Measurements from ENCODE around the gene TFG.
"Not testable (repeated sequence)": the region's sequence is repeated elsewhere in the genome, so short reads cannot be mapped to it uniquely, and the experiment has no call there.

Gene TFG

DNA sequence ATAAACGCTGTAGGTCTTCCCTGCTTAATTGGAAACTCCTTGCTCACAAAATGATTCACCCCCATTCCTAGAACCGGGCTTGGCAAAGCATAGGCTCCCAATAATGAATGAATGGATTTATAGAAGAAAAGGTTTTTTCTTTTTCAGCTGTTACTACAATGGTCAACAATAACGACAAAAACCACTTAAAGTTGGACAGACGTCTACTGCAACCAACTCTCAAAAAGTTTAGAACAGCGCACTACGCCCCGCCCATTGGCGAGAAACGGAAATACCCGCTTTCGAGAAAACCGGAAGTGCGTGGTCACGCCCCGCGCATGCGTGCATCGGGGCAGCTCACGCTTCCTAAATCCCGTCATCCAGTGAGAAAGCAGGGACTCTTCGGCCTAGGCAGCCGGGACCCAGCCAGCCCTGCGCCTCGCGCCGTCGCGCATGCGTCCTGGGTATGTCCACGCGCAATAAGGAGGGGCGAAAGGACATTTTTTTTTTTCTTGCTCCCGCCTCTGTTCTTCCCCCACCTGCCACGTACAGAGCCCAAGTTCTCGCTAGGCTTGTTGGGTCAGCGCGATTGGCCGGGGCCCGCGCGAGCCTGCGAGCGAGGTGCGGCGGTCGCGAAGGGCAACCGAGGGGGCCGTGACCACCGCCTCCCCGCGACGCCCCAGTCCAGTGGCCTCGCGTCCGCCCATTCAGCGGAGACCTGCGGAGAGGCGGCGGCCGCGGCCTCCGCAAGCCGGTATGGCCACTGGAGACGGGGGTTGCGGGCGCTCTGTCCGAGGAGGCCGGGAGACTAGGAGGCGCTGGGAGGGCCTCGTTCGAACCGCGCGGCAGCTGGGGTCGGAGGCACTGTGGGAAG lies at the start of gene TFG:
Gene TFG (plus strand): TSS at position 506 of the 853 bp plus-strand sequence. CDS start 4,192 bp downstream, outside the sequence.
- peak; percentile 99 for FAIRE-seq
- peak; percentile 75 for DNase-seq (ENCODE audit: insufficient read length, low spot score)

DNA sequence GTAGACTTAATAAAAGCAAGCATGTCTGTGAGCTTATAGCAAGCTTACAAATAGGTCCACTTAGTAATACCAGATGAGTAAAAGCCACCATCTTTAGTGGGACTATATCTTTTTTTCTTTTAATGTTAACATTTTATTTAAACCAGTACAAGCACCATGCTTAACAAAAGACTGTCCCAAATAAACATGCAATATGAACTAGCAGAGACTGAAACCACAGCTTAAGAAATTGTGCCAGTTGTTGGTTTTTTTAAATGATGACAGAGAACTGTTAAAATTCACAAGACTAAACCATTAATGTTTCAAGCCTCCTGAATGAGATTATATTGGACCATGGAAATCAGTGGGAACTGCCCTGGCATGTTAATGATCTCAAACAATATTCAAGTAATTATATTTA lies 48.0 kb upstream of the TFG start:
- not testable (repeated sequence) for DNase-seq (ENCODE audit: insufficient read length, low spot score); FAIRE-seq

DNA sequence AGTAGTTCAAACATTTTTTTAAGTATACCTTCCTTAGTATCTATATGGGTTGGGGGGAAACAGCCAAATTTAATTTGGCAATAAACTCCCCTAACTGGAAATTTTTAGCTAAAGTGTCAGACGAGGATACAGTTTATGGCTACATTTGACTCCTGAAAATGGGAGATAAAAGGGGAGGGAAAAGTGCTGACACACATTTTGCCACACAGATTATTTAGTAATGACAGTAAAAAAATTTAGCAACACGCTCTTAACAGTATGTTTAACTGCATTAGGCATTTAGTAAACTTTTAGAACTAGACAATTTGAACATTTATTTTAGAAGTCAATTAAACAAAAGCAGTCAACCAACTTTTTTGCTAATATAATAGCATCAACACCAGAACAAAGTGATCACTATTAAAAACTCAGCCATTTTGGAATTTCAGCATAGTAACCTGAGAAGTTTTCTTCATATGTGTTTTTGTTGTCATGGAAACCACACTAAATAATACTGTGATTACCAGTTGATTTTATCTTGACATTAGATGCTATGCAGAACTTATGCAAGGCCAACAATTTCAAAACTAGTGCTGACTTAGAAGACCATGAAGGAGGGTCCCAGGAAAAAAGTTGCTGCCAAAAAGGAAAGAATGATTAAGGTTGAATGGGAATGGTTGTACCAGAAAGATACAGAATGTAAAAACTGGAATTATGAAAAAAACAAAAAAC lies 47.0 kb upstream of the TFG start:
- FAIRE-seq (no peak), DNase-seq (ENCODE audit: insufficient read length, low spot score) (no peak)

DNA sequence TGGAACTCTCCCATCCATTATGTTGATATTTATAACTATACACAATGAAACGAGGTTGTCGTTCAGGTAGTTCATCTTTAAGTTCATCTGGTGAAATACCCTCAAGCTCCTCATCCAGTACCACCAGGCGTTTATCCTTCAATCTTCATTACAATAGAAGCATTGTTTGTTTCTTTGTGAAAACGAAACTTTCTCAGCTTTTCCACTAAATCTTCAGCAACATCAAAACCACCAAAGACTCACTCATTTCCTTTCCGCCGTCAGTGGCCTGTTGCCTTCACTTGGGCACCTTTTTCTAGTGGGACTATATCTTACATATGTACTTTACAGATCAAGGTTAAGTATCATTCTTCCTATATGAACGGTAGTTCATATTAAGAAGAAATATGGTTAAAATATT lies 44.1 kb upstream of the TFG start:
- FAIRE-seq: peak; percentile 80
- no peak for DNase-seq (ENCODE audit: insufficient read length, low spot score)

DNA sequence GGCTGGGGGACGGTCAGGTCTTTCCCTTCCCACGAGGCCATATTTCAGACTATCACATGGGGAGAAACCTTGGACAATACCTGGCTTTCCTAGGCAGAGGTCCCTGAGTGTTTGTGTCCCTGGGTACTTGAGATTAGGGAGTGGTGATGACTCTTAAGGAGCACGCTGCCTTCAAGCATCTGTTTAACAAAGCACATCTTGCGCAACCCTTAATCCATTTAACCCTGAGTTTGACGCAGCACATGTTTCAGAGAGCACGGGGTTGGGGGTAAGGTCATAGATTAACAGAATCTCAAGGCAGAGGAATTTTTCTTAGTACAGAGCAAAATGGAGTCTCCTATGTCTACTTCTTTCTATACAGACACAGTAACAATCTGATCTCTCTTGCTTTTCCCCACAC lies 42.6 kb upstream of the TFG start:
- not testable (repeated sequence) for FAIRE-seq; DNase-seq (ENCODE audit: insufficient read length, low spot score)

DNA sequence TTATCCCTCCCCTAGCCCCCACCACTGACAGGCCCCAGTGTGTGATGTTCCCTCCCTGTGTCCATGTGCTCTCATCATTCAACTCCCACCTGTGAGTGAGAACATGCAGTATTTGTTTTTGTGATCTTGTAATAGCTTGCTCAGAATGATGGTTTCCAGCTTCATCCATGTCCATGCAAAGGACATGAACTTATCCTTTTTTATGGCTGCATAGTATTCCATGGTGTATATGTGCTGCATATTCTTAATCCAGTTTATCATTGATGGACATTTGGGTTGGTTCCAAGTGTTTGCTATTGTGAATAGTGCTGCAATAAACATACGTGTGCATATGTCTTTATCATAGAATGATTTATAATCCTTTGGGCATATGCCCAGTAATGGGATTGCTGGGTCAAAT lies 42.0 kb upstream of the TFG start:
- DNase-seq (ENCODE audit: insufficient read length, low spot score); FAIRE-seq: not testable (repeated sequence)

DNA sequence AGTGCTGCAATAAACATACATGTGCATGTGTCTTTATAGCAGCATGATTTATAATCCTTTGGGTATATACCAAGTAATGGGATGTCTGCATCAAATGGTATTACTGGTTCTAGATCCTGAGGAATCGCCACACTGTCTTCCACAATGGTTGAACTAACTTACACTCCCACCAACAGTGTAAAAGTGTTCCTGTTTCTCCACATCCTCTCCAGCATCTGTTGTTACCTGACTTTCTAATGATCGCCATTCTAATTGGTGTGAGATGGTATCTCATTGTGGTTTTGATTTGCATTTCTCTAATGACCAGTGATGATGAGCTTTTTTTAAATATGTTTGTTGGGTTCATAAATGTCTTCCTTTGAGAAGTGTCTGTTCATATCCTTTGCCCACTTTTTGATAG lies 38.3 kb upstream of the TFG start:
- not testable (repeated sequence) for DNase-seq (ENCODE audit: insufficient read length, low spot score); FAIRE-seq

DNA sequence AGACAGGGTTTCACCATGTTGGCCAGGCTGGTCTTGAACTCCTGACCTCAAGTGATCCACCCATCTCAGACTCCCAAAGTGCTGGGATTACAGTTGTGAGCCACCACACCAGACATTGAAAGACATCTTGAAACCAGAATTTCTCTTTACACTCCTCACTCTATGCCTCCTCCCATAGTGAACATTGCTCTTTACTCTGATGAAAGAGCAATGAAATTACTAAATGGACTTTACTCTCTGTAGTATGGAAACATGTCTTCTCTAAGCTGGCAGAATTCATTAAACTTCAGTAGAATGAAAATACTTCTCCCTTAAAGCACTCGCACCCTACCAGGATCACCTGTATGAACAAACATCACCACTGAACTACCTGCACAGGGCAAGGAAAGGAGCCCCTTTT lies 27.8 kb upstream of the TFG start:
- DNase-seq (ENCODE audit: insufficient read length, low spot score) (no peak), FAIRE-seq (no peak)

DNA sequence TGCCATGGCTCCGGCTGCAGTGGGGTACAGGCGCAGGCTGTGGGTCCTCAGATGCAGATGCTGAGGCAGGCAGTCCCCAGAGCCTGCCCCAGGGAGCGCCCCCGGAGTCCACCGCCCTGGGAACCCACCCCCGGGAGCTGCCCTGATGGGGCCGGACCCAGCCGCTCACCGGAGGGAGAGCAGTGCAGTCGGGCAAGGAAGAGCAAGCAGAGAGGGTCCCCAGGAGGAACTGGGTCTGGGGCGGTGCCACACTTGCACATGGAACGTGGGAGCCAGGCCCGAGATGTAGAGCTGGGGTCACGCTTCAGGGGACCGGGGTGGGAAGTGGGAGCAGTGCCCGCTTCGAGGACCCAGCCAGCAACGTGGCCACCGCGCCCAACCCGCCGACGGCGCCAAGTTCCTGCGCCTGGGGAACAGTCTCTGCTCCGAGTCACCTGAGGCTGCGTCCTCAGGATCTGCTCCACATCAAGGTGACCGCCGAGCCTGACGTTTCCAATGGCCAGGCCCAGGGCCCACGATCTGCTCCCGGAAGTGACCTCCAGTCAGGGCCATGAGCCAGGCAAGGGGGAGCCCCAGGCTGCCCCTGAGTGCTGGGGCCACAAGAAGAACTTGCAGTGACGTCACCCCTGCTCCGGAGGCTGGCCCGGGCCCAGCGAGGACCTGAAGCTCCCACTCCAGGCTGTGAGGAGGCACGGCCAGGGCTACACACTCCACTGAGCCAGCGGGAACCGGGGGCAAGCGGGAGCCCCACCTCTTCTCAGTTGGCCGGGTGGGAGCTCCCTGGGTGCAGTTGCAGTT lies 27.0 kb upstream of the TFG start:
- FAIRE-seq (no peak), DNase-seq (ENCODE audit: insufficient read length, low spot score) (no peak)

DNA sequence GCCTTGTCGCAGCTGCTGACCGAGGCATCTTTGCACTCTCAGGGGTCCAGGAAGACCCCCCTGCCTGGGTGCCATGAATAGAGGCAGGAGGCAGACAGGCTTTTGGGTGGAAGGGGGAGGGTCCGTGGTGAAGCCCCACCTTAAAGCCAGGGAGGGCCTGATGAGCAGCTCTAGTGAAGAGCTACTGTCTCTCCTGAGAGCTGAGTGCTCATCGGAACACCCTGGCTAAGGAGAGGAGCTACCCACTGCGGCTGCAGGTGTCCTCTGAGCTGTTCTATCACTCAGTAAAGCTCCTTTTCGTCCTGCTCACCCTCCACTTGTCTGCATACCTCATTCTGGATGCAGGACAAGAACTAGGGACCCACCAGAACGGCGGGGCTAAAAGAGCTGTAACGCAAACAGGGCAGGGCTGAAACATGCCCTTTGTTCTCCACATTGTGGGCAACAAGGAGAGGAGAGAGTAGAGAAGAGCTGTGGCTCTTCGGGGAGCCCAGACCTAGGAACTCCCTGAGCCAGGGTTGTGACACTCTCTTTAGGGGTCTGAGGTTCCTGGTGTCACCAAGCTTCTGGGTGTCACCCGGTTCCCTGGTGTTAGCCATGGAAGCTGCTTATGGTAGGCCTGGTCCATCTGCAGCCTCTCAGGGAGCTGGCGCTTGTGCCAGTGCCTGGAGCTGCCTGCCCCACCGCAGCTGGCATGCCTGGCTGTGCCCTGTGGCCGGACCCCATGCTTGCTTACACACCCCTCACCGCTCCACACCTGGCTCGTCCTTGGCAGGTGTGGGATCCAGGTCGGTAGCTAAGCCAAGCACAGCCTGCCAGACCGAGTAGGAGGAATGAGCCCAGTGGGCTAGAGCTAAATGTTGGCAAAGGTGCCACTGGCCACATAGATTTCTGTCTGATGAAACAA lies 26.2 kb upstream of the TFG start:
- FAIRE-seq (no peak), DNase-seq (ENCODE audit: insufficient read length, low spot score) (no peak)

DNA sequence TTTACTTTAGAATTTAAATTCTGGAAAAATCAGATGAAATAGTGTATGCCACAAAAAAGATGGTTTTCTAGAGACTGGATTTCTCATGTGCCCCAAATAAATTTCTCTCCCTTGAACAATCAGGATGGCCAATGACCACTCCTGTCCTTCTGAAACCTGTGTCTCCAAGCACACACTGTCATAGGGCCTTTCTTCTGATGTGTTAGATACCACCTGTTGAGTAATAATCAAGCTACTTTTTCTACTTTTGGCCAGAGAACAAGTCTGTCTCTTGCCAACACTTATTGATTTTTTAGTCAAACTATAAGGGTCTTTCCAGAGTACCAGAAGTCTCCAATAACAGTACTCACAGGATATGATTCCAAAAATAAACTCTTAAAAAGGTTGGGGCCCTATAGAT lies 16.1 kb upstream of the TFG start:
- DNase-seq (ENCODE audit: insufficient read length, low spot score) (no peak), FAIRE-seq (no peak)

DNA sequence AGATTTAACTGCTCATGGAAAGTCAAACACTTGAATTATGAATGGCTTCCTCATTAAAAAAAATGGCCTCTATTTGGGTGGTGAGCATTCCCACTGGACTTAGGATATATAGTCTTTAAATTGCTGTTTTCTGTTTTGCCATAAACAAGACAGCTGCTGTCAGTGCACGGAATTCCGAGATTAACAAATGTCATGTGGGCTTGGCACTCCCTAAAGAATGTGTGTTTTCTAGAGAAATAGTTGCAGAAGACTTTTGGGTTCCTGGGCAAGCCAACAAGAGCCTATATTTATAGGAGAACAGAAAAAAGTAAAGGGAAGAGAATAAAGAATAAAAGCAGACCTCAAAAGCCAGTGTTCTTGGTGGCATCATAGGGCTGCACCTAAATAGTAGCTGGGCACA lies 13.6 kb upstream of the TFG start:
- FAIRE-seq: no peak

DNA sequence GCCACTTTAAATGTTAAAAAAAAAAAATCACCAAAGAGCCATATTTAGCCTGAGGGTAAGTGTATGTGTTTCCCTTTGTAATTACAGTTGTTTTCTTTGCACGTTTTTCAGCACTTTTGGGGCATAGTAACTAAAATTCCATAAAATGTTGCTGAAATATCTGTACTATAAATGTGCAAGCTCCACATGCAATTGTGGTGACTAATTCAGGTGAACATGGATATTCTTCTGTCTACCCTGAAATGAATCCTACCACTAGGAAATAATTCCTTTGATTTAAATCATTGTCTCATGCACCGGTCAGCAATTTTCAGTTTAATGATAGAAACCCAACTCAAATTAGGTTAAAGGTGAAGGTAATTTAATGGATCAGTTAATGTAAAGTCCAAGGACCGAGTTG lies 13.1 kb upstream of the TFG start:
- DNase-seq (ENCODE audit: insufficient read length, low spot score): no peak
- FAIRE-seq: no peak

More for the DNA sequence above, 13.6 kb upstream of the TFG start:
- no peak for DNase-seq (ENCODE audit: insufficient read length, low spot score)

DNA sequence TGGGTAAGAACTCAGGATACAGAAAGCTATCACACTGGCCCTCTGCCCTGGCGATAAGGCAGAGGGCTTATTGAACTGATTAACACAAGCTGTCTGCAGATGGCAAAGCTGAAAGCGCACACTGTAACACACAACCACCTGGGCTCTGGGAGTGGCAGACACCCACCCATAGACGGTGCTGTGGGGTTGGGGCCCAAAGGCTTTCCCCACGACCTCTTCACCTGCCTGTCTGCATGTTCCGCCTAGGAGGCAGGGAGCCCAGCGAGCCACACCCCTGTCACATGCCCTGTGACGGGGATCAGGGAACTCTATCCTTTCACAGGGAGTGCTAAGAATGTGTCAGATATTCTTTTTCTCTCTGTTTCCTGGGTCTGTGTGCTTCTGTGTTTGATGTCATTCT lies 12.1 kb upstream of the TFG start:
- DNase-seq (ENCODE audit: insufficient read length, low spot score) (no peak), FAIRE-seq (no peak)

DNA sequence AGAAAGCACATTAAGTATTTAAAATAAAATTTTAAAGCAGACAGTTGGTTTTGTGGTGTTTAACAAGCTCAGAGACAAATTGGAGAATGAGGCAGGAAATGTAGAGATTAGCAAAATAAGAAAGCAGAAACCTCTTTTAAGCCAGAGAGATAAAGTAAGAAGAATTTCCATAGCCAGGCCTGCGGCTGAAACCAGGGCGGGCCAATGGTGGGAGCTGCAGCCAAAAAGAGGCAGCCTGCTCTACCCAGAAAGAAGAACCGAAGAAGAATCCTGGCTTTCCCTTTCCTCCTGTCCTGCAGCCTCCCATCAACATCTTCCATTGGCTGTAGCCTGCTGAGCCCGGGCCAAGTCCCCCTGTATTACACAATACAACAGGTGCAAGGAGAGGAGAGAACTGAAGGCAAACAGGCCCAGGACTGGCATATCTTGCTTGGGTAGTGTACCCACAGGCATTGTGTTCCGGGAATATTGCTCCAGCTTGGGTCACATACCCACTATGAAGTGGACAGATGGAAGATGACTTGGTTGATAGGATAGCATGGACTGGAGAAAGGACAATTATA lies 11.5 kb upstream of the TFG start:
- no peak for DNase-seq (ENCODE audit: insufficient read length, low spot score)
- FAIRE-seq: no peak

DNA sequence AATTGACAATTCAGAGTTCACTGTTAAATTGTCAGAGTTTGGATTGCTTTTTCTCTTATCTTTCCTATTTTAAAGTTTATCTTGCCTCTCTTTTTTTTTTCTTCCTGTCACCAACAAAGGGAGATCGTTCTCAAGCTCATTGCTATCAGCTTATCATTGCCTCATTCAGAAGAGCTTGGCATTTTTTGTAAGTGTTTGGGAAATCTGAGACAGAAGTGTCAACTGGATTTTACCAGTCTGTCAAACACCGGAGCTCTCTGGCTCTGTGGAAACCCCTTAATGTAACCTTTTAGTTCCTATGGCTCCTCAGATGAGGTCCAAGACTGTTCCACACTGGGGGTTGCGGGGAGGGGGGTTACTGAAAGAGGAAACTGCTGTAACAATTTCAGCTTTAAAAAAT lies 10.6 kb upstream of the TFG start:
- DNase-seq (ENCODE audit: insufficient read length, low spot score) (no peak), FAIRE-seq (no peak)

DNA sequence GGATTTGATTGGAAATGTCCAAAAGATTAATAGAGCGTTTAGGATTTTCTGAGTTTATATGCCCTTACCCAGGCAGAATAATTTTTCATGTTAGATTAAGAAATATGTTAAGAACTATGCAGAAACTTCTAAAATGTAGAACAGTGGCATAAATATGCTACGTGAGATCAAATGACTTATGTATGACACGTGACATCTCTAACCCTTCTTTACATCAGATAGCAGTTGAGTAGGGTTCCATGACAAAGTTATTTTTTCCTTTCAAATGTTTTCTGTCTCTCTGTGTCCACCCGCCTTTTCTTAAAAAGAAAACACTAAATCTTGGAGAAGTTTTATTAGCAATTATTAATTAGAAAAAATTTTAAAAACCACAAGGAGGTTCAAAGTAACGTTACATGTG lies 8.6 kb upstream of the TFG start:
- FAIRE-seq: no peak
- DNase-seq (ENCODE audit: insufficient read length, low spot score): no peak

DNA sequence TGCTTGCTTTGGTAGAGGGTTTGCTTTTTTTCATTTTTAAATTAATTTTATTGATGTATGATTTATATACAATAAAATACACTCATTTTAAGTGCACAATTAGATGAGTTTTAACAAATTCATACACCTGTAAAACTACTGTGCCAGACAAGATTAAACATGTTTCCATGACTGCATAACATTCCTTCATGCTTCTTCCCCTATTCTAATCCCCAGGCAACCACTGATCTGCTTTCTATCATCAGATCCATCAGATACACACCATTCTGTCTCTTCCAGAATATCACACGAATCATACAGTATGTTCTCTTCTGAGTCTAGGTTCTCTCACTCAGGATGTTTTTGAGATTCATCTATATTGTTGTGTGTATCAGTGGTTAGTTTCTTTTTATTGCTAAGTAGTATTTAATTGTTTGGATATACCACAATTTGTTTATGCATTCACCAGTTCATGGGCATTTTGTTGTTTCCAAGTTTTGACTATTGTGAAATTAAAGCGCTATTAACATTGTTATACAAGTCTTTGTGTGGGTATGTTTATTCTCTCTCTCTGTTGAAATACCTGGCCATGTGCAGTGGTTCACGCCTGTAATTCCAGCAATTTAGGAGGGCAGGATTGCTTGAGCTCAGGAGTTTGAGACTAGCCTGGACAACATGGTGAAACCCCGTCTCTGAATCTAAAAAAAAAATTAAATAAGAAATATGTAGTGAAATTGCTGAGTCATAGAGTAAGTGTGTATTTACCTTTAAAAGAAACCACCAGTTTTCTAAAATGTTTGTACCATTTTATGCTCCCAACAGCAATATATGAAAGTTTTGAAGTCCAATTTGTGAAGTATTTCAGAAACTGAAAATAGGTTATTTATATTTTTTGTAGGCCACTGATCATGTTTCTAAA lies 7.0 kb upstream of the TFG start:
- no peak for DNase-seq (ENCODE audit: insufficient read length, low spot score)
- peak; percentile 68 for FAIRE-seq

DNA sequence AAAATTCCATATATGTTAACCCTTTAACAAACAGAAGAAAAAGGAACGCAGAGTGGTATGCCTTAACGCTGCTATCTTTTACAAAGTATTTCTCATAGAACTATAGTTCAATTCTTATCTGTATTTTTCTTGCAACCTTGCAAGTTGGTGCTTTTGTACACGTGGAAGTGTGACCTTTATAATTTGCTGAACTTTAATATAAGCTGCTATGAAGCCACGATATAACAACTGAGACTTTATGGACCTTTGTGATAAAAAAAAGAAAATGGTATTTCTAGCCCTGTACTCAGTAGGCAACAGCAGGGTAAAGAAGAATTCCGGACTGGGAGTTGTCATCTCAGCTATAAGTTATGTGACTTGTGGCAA lies 6.3 kb upstream of the TFG start:
- DNase-seq (ENCODE audit: insufficient read length, low spot score) (no peak), FAIRE-seq (no peak)
